Measurements from ENCODE around the gene PYY.
"Not testable (repeated sequence)": the region's sequence is repeated elsewhere in the genome, so short reads cannot be mapped to it uniquely, and the experiment has no call there.

PYY gene

DNA sequence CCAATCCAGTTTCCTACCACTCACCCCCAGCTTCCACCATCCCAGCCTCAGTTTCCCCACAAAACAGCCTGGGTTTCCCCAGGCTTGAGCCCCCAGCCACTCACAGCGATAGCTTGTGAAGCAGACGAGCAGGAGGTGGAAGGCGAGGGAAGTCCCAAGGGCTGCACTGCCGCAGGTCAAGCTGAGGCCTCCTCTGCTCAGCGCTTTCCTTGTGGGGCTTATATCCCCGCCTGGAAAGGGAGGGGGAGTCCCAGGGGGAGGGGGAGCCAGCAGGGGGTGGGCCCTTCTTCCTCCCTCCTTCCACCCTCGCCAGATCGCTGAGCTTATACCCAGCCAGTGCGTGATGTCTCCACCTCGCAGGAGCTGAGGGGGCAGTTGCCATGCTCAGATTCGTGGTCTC, at the start of gene PYY:
Gene PYY, minus strand, starts transcription at position 195 of the 400 bp plus-strand sequence. CDS start 457 bp downstream, outside the sequence.
- DNase-seq (ENCODE audit: low read depth in 3 of 3): no peak

DNA sequence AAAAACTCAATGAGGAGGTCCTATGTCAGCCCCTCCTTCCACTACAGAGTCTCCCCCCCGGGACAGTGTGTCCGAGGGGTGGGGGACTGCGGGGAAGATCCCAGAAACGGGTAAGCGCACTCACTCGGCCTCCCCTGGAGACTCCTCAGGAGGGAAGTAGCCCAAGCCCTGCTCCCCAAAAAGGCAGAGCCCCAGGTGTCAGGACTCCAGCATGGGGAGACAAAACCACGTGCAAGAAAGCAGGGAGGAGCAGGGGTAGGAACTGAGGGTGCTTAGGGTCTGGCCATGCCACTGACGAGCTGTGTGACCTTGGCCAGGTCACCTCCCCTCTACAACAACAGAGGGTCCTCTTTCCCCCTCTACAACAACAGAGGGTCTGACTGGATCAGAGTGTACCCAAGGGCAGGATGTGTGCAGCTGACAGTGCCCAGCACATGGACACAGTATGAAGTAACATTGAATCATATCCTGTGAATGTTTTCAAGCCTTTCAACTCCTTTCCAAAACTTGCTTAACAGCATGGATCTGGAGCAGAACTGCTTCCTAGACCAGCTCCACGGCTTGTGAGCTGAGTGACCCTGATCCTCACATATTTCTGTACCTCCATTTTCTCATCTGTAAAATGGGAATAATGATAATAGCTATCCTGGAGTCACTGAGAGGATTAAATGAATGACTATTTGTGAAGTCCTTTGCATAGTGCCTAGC, 48.6 kb upstream of the PYY start:
- no peak for DNase-seq (ENCODE audit: low read depth in 3 of 3)

DNA sequence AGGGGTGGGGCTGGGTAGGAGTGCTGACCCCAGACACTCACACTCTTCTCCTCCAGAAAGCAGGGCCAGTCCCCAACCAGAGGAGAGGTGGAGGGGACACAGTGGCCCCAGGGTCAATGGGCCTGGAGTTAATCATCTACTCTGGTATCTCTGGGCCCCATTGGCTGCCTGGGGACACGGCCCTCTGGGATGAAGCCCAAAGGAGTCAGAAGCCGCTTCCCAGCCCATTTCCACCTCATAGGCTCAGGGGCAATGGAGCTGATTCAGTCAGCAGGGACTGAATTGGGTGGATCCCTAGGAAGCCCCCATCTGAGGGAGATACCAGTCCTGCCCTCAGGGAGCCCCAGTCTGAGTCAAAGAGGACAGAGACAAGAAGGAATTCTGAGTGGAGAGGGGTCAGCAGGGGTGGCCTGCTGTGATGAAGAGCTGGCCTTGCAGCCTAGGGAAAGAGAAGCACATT, 47.8 kb upstream of the PYY start:
- DNase-seq (ENCODE audit: low read depth in 3 of 3): no peak

DNA sequence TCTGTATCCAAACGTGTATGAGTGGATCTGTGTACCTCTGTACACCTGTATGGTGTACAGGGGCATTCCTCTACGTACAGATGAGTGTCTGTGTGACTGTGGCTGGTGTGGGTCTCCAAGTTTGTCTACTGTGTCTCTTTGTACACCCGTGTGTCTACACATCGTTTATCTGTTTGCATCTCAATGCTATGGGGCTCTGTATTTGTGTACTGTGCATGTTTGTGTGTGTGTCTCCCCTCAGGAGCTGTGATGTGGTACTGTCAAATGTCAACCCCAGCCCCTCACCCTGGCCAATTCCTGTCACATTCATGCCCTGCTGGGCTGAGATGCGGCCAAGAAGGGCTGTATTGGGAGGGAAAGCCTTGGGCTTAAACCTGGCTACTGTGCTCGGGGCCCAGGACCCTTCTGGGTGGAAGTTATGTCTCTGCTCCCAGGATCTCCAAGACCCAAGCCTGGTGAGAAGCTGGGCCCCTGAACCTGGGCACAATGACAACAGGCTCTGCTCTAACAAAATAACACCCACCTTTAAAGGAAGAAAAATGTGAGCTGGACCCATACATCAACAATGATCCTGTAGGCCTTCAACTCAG, 47.2 kb upstream of the PYY start:
- no peak for DNase-seq (ENCODE audit: low read depth in 3 of 3)

DNA sequence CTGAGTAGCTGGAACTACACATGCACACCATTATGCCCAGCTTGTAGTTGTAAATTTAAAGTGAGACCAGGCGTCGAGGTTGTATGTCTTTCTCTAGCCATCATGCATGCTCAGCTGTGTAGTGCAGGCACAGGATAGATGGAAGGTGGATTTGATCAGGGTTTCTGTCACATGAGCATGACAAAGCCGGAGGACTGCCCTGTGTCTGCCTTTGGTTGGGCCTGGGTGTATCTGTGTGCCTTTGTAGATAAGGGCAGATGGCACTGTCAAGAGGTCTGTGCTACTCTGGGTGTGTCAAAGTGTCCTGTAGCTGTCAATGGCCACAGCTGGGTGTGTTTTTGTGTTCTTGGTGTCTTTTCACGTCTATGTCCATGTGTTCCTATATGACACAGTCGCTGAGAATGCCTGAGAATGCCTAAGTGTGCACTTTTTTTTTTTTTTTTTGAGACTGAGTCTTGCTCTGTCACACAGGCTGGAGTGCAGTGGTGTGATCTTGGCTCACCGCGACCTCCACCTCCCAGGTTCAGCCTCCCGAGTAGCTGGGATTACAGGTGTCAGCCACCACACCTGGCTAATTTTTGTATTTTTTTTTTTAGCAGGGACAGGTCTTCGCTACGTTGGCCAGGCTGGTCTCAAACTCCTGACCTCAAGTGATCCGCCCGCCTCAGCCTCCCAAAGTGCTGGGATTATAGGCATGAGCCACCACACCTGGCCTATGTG, 46.6 kb upstream of the PYY start:
- no peak for DNase-seq (ENCODE audit: low read depth in 3 of 3)

DNA sequence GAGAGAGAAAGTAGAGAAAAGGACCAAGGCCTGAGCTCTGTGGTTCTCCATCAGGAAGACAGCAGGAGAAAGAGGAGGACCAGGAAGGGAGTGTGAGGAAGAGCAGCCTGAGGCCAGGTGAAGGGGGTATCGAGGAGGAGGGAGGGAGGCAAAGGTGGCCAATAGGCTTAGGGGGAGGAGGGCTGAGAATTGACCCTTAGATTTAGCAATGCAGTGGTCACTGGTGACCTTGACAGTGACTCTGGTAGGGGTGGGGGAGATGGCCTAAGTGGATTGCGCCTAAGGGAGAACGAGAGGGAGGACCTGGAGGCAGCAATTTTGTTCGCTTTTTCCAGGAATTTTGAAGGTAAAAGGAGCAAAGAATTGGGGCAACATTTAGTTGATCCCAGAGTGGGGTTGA, 45.3 kb upstream of the PYY start:
- DNase-seq (ENCODE audit: low read depth in 3 of 3): no peak

DNA sequence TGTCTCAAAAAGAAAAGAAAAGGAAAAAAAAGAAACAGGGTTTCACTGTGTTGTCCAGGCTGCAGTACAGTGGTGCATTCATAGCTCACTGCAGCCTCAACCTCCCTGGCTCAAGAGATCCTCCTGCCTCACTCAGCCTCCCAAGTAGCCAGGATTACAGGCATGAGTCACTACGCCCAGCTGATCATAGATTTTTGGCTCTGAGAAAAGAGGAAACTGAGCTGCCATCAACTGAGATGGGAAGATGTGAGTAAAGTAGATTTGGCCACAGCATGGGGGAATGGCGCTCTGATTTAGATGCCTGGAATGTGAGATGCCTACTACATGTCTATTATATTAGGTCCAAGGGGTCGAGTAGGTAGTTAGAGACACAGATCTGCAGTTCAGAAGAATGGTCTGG, 44.8 kb upstream of the PYY start:
- DNase-seq (ENCODE audit: low read depth in 3 of 3): no peak

DNA sequence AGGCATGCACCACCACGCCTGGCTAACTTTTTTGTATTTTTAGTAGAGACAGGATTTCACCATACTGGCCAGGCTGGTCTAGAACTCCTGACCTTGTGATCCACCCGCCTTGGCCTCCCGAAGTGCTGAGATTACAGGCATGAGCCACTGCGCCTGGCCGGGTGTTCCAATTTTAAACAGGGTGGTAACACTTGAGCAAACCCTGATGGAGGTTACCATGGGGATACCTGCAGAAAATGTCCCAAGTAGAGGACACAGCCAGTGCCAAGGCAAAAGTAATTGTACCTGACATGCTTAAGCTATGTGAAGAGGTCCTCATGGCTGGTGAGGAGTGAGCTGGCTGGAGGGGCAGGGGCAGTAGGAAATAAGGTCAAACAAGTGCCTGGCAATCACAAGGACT, 43.4 kb upstream of the PYY start:
- DNase-seq (ENCODE audit: low read depth in 3 of 3): not testable (repeated sequence)

DNA sequence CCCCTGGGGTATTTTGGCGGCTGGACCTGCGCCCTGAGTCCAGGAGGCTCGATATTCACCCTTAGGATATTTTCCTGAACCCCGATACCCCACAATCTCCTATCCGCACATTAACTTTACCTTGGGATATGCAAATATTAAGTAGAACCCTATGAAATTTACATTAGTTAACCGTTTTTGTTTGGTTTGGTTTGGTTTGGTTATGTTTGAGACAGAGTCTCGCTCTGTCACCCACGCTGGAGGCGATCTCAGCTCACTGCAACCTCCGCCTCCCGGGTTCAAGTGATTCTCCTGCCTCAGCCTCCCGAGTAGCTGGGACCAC, 41.4 kb upstream of the PYY start:
- DNase-seq (ENCODE audit: low read depth in 3 of 3): no peak

DNA sequence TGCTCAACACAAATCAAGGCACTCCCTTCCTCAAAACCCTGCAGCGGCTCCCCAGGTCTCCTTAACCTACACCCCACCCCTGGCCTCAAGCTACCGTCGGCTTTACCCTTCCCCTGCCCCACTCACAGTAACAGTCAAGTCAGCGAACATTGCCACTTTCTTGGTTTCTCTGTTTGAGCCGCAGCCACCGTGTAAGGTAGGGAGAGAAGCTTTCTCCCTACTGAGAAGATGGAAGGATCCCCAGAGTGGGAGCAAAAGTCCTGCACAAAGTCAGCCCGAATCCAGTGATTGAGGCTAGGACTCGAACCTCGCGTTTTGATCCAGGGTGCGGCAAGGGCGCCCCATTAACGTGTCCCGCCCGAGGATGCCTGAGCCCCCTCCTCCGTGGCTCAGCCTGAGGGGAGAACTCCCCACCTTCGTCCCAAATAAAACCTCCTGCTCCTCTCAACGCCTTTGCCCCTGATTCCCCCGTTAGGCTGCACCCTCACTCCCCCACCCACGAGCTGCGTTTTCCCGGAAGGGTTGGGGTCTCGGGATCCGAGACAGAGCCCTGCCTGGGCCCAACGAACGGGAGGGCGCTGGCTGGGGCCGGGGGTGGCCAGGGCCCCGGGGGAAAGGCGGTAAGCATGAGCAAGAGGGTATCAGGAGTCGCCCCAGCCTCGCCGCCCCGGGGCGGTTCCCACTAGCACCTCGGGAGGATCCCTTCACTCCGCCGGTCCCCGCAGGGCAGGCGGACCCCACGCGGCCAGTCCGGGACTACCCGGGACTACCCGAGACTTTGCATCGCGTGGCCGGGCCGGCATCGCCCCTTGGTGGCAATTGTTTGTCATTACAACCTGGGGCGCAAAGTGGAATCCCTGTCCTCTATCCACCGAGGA, 40.8 kb upstream of the PYY start:
- peak; percentile 44 to 72 (median 49) for DNase-seq (ENCODE audit: low read depth in 3 of 3)

DNA sequence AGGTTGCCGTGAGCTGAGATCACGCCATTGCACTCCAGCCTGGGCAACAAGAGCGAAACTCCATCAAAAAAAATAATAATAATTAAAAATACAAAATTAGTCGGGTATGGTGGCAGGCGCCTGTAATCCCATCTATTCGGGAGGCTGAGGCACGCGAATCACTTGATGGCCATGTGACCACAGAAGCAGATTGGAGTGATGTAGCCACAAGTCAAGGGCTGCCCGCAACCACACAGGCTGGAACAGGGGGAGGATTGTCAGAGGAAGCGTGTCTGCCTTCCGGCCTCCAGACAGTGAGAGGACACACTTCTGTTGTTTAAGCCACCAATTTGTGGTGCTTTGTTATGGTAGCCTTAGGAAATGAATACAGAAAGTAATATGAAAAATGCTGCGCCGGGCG, 38.9 kb upstream of the PYY start:
- no peak for DNase-seq (ENCODE audit: low read depth in 3 of 3)

DNA sequence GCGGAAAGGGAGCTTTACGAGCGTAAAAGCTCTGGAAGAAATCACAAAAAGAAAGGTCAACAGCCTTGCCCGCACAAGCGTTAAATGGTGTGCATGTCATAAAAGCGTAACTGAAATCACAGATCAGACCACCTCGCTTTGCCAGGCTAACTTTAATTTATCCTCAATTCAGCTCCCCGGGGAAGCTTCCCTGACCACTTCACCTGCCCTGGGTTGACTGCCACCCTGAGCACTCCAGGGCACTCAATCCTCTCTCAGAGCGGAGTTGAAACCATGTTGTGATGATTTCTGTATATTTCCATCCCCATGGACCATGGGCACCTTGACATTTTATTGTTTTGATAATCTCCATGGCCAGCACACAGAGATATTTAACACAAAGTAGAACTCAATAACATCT, 34.6 kb upstream of the PYY start:
- no peak for DNase-seq (ENCODE audit: low read depth in 3 of 3)

DNA sequence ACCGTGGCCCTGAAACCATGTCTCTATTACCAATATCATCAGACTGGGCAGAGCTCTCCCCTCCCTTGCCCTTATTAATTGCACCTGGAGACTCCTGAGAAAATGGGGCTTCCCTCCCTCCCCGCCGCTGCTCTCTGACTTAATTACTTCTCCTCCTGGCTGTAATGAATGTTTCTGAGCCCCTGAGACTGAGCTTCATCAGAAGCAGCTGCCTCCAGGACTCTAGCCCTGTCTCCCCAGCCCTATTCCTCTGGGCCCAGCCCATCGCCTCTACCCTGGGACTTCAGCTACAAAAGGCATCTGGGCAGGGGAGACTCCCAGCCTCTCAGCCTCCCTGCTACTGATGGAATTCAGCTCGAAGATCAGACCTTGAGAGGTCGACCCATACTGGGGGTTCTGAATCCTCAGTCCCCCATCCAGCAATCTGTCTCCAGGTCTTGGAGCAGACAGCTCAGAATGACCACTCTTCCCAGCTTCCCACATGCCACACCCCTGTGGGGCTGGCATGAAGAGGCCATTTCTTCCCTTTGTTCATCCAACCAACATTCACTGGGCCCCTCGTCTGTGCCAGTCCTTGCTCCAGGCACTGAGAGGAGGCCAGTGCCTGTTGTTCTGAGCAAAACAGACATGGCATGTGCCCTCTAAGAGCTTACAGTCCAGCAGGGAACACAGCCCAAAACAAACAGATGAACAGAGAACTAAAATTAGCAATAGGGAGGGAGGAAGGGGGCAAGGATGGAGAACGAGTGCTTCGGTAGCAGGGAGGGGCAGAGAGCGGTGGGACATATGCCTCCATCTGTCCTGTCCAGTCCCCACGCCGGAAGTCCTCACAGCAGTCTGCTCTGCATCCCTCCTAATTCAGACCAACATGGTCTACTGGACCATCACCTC, 33.6 kb upstream of the PYY start:
- no peak for DNase-seq (ENCODE audit: low read depth in 3 of 3)

DNA sequence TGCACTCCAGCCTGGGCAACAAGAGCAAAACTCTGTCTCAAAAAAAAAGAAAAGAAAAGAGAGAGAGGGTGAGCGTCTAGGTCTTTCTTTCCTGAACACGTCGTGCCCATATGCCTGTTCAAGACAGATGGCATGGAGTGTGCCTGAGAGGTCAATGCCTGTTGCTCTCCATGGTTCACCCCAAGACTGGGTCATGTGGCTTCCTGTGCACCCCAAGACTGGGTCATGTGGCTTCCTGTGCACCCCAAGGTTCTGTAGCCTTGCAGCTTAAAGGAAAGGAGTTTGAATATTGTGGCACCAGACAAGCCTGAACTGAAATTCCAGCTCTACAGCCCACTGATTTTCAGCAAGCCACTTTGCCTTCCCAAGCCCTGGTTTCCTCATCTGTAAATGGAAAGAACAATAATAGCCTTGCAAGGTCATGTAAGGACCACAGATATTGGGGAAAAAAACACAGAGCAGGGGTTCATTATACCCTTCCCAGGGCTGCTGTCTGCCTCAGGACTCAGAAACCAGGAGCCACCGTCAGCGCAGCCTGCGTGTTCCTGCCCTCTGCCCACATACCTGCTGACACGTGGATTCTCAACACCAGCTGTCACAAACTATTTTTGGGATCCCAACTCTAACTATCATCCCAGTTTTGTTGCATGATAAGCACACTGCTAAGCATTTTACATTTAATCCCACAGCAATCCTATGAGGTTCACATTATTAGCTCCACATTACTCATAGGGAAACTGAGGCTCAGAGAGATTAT, 32.7 kb upstream of the PYY start:
- DNase-seq (ENCODE audit: low read depth in 3 of 3): no peak

DNA sequence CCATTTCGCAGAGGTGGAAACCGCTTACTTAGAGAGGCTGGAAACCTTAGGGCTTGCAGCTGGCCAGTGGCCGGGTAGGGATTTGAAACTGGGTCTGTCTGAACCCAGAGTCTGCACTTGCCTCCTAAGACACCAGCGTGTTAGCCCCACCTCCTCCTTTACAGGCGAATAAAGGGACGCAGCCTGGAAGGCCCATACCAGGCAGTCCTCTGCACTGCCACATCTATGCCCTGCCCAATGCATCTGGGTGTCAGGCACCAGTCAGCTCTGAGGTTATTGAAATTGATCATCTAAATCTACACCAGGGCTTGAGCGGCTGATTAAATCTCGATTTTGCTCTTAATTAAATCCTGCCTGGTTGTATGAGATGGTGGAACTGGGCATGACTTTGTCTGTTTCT, 30.8 kb upstream of the PYY start:
- no peak for DNase-seq (ENCODE audit: low read depth in 3 of 3)

DNA sequence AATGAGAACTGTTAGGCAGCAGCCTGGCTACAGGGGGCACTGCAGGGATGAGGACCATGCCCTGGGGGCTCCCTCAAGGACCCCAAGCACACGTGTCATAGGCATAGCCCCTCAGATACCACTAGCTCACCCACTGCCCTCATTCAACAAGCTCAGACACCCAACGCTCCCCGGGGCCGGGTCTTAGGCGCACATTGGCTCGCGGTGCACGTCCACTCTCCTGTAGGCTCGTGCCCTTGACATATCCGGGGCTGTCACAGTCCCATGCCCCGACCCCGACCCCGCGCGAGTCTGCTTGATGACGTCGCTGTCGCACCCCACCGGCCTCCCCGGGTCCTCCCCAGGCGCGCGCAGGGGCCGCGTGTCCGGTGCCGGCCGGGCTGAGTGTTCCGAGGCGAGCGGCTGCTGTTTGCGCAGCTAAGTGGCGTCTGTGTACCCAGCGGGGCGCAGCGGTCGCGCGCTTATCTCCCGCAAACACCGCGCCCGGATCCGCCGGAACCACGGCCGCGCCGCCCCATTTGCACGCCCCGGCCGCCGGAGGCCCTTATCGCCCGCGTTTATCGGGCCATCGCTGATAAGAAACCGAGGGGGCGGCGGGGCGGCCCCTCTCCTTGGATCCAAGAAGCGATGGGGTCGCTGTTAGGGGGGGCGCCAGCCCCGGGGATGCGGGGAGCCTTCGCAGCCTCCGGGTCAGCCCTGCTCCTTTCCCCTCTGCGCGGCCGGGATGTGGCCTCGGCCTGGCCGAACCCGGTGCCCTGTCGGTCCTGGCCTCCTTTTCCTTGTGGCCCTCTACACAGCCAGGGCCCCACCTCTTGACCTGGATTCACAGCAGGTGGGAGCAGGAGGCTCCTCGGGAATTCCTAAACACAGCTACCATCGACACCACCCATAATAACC, 30.0 kb upstream of the PYY start:
- DNase-seq (ENCODE audit: low read depth in 3 of 3): peak in 1 of 3 experiments; percentile 4

DNA sequence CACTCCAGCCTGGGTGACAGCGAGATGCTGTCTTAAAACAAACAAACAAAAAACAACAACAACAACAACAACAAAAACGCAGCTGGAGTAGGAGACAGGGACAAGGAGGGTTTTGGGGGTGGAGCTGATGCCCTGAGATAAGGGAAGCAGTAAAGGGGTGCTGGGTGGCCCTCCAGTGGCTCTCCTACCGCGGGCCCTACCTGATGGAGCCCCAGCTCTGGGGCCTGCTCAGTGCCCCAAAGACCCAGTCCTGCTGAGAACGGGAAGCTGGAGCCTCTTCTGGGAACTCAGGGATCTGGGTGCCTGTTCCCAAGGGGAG, 29.4 kb upstream of the PYY start:
- no peak for DNase-seq (ENCODE audit: low read depth in 3 of 3)

DNA sequence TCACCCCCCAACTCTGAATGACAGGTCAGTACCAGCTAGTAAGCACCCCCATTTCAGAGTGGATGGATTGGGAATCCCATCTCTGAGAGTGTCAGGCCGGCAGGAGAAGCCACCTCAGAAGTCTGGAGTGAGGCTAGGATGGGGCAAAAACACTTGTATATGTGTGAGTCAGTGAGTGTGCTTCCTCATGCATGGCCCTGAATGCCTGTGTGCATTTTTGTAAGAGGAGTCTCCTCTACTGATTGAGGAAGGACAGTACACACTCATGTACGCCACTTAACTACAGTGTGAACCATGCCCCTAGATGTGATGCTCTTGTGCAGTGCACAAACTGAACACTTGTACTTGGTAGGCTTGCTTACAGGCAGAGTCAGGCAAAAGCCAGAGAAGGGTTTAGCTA, 28.4 kb upstream of the PYY start:
- DNase-seq (ENCODE audit: low read depth in 3 of 3): no peak

DNA sequence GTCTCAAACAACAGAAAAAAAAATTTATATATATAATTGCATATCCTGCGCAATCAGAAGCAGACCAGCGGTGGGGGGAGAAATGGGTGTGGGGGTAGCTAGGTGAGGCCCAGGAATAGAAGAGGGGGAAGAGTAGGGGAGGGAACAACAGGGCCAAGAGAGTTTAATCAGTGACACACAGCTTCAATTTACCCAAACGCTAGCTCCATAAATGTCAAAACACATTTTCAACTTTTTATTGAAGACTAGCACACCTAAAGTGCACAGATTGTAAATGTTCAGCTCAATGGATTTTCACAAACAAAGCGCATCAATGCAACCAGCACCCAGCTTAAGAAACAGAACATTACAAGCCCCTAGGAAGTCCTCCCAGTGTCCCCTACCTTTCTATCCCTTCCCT, 25.9 kb upstream of the PYY start:
- DNase-seq (ENCODE audit: low read depth in 3 of 3): no peak

DNA sequence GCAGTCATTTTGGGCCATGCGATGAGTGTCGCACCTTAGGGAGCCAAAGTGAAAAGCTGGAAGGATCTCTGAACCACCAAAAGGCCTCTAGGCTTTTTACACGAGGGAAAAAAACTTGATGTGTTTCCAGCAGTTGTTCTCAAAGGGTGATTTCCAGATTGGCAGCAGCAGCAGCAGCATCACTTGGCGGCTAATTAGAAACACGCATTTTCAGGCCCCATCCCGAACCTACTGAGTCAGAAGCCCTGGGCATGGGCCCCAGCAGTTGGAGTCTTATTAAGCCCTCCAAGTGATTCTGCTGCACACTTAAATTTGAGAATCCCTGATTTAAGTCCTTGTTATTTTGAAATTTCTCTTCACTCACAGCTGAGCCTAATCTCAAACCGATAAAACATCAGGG, 25.3 kb upstream of the PYY start:
- DNase-seq (ENCODE audit: low read depth in 3 of 3): no peak
